ENCODE data around the gene FEZF1. TPM values are rescaled to one million over a fixed set of nuclear protein-coding genes. Genes with fewer than 3 reads are reported as not detected.

Gene FEZF1
- total and polyA plus RNA-seq, 2 of the 13 experiments (the other 11 are each of a cell fraction or from before 2014, with no cell fraction given) = not detected

DNA sequence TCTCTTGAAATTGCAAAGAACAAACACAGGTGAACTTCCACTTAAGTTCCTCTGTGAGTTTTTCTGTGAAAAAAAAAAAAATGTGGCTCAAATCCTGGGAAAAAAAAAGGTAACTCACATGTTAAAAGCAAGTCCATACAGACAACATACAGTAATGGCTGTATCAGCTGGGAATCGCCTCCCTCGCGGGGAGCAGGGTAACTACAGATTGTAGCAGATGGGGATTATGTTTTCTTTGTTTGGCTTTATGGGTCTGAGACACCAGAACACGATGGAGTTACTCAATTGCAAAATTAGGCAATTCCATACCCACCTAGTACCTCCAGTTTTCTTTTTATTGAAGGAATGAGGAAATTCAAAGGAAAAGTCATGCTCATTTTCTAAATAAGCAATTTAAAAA lies 42.3 kb downstream of the FEZF1 start:
- no peak overlapping the region for H3K9ac ChIP-seq (ENCODE audit: insufficient read depth, low read depth, low read length)
- H4K20me1 ChIP-seq (ENCODE audit: insufficient read depth, low read length) = no peaks in the 10 kb centered on the region
- H3K79me2 ChIP-seq (ENCODE audit: insufficient read depth, low read length) = no peaks in the 10 kb centered on the region
- ATAC-seq (peak; percentile 62; the same call in 2 of the 3 replicates), FAIRE-seq (no peak), DNase-seq (ENCODE audit: low spot score) (no peak)
- 0% methylated on average over 4 of the region's 4 CpGs for WGBS (ENCODE audit: low lambda C conversion rate)
- ChIA-PET CTCF (ENCODE audit: low intra/inter-chr PET ratio, low total read pairs) (no interaction called here), POLR2A (no interaction called here)
- peaks cover 0 to 6% of the 10 kb centered on the region in 2 experiments; a peak in 2 of 5 replicates for H3K27me3 ChIP-seq (ENCODE audit: control insufficient read depth in 1 of 2, insufficient read depth in 2 of 2, low read length in 2 of 2)
- intact Hi-C loops (cut with micrococcal nuclease; ENCODE audit: unreplicated experiment) (no loop called here), in situ Hi-C loops (cut with HindIII; ENCODE audit: extremely low pct_ligation_motif_present, low pct_unique_long_range_greater_than_20kb) (no loop called here)
- H3K9me3 ChIP-seq (ENCODE audit: low read length) = no peaks in the 10 kb centered on the region
- no peak overlapping the region for H3K4me3 ChIP-seq (replicated peaks in 1 of 3; ENCODE audit: insufficient read depth in 1 of 3, low read depth in 2 of 3, low read length in 3 of 3)
- TF ChIP-seq ZNF441 (CRISPR knock-in tag; IDR thresholded peaks at IDR 0.05; ENCODE audit: borderline replicate concordance) (no peak), GTF2F1 (IDR thresholded peaks at IDR 0.05; ENCODE audit: low read length) (no peak), ZNF660 (CRISPR knock-in tag; IDR thresholded peaks at IDR 0.05; ENCODE audit: borderline replicate concordance, low read depth) (no peak), THAP7 (CRISPR knock-in tag; IDR thresholded peaks at IDR 0.05) (no peak), ZNF18 (CRISPR knock-in tag; IDR thresholded peaks at IDR 0.05; ENCODE audit: insufficient replicate concordance) (no peak), KDM3A (CRISPR knock-in tag; IDR thresholded peaks at IDR 0.05; ENCODE audit: low read depth) (no peak), ZNF615 (CRISPR knock-in tag; IDR thresholded peaks at IDR 0.05; ENCODE audit: borderline replicate concordance) (no peak), SIX1 (CRISPR knock-in tag; IDR thresholded peaks at IDR 0.05; ENCODE audit: borderline replicate concordance) (no peak), ZBTB2 (CRISPR knock-in tag; IDR thresholded peaks at IDR 0.05; ENCODE audit: low read depth) (no peak), HOXA5 (CRISPR knock-in tag; IDR thresholded peaks at IDR 0.05) (no peak)
- TF ChIP-seq, protein P1, sequence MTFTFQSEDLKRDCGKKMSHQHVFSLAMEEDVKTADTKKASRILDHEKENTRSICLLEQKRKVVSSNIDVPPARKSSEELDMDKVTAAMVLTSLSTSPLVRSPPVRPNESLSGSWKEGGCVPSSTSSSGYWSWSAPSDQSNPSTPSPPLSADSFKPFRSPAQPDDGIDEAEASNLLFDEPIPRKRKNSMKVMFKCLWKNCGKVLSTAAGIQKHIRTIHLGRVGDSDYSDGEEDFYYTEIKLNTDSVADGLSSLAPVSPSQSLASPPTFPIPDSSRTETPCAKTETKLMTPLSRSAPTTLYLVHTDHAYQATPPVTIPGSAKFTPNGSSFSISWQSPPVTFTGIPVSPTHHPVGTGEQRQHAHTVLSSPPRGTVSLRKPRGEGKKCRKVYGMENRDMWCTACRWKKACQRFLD (CRISPR knock-in tag; IDR thresholded peaks at IDR 0.05; ENCODE audit: borderline replicate concordance) = no peak
- TF ChIP-seq, protein P2, sequence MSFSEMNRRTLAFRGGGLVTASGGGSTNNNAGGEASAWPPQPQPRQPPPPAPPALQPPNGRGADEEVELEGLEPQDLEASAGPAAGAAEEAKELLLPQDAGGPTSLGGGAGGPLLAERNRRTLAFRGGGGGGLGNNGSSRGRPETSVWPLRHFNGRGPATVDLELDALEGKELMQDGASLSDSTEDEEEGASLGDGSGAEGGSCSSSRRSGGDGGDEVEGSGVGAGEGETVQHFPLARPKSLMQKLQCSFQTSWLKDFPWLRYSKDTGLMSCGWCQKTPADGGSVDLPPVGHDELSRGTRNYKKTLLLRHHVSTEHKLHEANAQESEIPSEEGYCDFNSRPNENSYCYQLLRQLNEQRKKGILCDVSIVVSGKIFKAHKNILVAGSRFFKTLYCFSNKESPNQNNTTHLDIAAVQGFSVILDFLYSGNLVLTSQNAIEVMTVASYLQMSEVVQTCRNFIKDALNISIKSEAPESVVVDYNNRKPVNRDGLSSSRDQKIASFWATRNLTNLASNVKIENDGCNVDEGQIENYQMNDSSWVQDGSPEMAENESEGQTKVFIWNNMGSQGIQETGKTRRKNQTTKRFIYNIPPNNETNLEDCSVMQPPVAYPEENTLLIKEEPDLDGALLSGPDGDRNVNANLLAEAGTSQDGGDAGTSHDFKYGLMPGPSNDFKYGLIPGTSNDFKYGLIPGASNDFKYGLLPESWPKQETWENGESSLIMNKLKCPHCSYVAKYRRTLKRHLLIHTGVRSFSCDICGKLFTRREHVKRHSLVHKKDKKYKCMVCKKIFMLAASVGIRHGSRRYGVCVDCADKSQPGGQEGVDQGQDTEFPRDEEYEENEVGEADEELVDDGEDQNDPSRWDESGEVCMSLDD (CRISPR knock-in tag; IDR thresholded peaks at IDR 0.05; ENCODE audit: borderline replicate concordance) = no peak
- TF ChIP-seq, protein P3, sequence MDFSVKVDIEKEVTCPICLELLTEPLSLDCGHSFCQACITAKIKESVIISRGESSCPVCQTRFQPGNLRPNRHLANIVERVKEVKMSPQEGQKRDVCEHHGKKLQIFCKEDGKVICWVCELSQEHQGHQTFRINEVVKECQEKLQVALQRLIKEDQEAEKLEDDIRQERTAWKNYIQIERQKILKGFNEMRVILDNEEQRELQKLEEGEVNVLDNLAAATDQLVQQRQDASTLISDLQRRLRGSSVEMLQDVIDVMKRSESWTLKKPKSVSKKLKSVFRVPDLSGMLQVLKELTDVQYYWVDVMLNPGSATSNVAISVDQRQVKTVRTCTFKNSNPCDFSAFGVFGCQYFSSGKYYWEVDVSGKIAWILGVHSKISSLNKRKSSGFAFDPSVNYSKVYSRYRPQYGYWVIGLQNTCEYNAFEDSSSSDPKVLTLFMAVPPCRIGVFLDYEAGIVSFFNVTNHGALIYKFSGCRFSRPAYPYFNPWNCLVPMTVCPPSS (IDR thresholded peaks at IDR 0.05) = no peak
- TF ChIP-seq, protein P4, sequence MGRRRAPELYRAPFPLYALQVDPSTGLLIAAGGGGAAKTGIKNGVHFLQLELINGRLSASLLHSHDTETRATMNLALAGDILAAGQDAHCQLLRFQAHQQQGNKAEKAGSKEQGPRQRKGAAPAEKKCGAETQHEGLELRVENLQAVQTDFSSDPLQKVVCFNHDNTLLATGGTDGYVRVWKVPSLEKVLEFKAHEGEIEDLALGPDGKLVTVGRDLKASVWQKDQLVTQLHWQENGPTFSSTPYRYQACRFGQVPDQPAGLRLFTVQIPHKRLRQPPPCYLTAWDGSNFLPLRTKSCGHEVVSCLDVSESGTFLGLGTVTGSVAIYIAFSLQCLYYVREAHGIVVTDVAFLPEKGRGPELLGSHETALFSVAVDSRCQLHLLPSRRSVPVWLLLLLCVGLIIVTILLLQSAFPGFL (CRISPR knock-in tag; IDR thresholded peaks at IDR 0.05) = no peak
- H3K4me2 ChIP-seq (ENCODE audit: low read depth, low read length) = no peak overlapping the region
- no TSS peak for BruUV-seq (replicated peaks)
- H3K4me1 ChIP-seq (ENCODE audit: insufficient read depth, low read length) = no peaks in the 10 kb centered on the region
- H3K27ac ChIP-seq (ENCODE audit: extremely low read length, insufficient read depth, low read length) = no peak overlapping the region
- no peak overlapping the region for H2AFZ ChIP-seq (ENCODE audit: low read length)
- H3K36me3 ChIP-seq (replicated peaks in 1 of 2; ENCODE audit: control insufficient read depth in 1 of 2, insufficient read depth in 2 of 2, low read length in 2 of 2) = no peaks in the 10 kb centered on the region

All from HepG2 (cell line).